Astrocyte (in vitro differentiated cells and primary cell): ENCODE results near the gene CHRM2. TPM values are rescaled to one million over a fixed set of nuclear protein-coding genes. Genes with fewer than 3 reads are reported as not detected.

Experiments
- DNase-seq: peaks from one replicate; pipeline ENCODE4 v3.0.0-alpha.2; 2010; ENCODE audit warnings: low read depth
- FAIRE-seq: peaks from 2 replicates; lab custom pipeline; 2011; peaks lifted over from hg19 to GRCh38; lab: Jason Lieb, UNC
- H2AFZ ChIP-seq: 2 replicates; pipeline ENCODE4 v1.6.0; 2012; ENCODE audit warnings: low read depth, low read length, inconsistent platforms
- H3K27ac ChIP-seq: 2 replicates; pipeline ENCODE4 v1.5.1; 2011; ENCODE audit warnings: low read depth, low read length, inconsistent platforms
- H3K27me3 ChIP-seq: 2 replicates; pipeline ENCODE4 v1.6.0; 2011; ENCODE audit warnings: low read length, inconsistent platforms; ENCODE audit not compliant: insufficient read depth
- H3K36me3 ChIP-seq: 2 replicates; pipeline ENCODE4 v1.5.1; 2011; ENCODE audit warnings: low read length, inconsistent platforms; ENCODE audit not compliant: insufficient read depth
- H3K4me1 ChIP-seq: 2 replicates; pipeline ENCODE4 v1.5.1; 2011; ENCODE audit warnings: low read length, inconsistent platforms; ENCODE audit not compliant: insufficient read depth
- H3K4me2 ChIP-seq: 2 replicates; pipeline ENCODE4 v1.6.0; 2012; ENCODE audit warnings: low read length, inconsistent platforms
- H3K4me3 ChIP-seq: 2 replicates; pipeline ENCODE4 v1.5.1; 2011; ENCODE audit warnings: low read depth, mild to moderate bottlenecking, low read length, inconsistent platforms; ENCODE audit not compliant: insufficient read depth
- H3K79me2 ChIP-seq: 2 replicates; pipeline ENCODE4 v1.6.0; 2012; ENCODE audit warnings: mild to moderate bottlenecking, low read length, inconsistent platforms; ENCODE audit not compliant: insufficient read depth
- H3K9ac ChIP-seq: 2 replicates; pipeline ENCODE4 v1.6.0; 2012; ENCODE audit warnings: mild to moderate bottlenecking, low read length, inconsistent platforms
- H3K9me3 ChIP-seq: 2 replicates; pipeline ENCODE4 v1.5.1; 2012; ENCODE audit warnings: low read depth, mild to moderate bottlenecking, low read length, inconsistent platforms; ENCODE audit not compliant: insufficient read depth
- H4K20me1 ChIP-seq: 2 replicates; pipeline ENCODE4 v1.6.0; 2012; ENCODE audit warnings: low read length, inconsistent platforms; ENCODE audit not compliant: insufficient read depth
- H3K27ac Mint-ChIP-seq: one replicate; pipeline ENCODE4 v1.8.0; 2021; ENCODE audit warnings: mild to moderate bottlenecking, mixed read lengths; ENCODE audit not compliant: unreplicated experiment
- H3K27me3 Mint-ChIP-seq: one replicate; pipeline ENCODE4 v1.8.0; 2021; ENCODE audit warnings: low read depth, mixed read lengths; ENCODE audit not compliant: unreplicated experiment
- H3K36me3 Mint-ChIP-seq: one replicate; pipeline ENCODE4 v1.8.0; 2021; ENCODE audit warnings: low read depth, mixed read lengths; ENCODE audit not compliant: unreplicated experiment
- H3K4me1 Mint-ChIP-seq: one replicate; pipeline ENCODE4 v1.8.0; 2021; ENCODE audit warnings: low read depth, mixed read lengths; ENCODE audit not compliant: unreplicated experiment
- H3K4me3 Mint-ChIP-seq: one replicate; pipeline ENCODE4 v1.8.0; 2021; ENCODE audit warnings: mild to moderate bottlenecking, moderate library complexity, mixed read lengths; ENCODE audit not compliant: unreplicated experiment
- H3K9me3 Mint-ChIP-seq: one replicate; pipeline ENCODE4 v1.8.0; 2021; ENCODE audit warnings: mild to moderate bottlenecking, mixed read lengths; ENCODE audit not compliant: unreplicated experiment
- EZH2 ChIP-seq: IDR thresholded peaks from 2 replicates; pipeline ENCODE4 v1.6.1; 2012; ENCODE audit warnings: mild to moderate bottlenecking, low read length, inconsistent platforms; ENCODE audit not compliant: insufficient read depth
- total RNA-seq: library from RNA; stranded (reverse); gene quantifications from 2 replicates; pipeline ENCODE4 v1.2.1, GENCODE V29; 2021
- TF ChIP-seq, protein P1 (sequence below): IDR thresholded peaks from 2 replicates; pipeline ENCODE4 v1.5.1; 2011; ENCODE audit warnings: low read depth, mild to moderate bottlenecking, inconsistent platforms, low read length, moderate library complexity; ENCODE audit not compliant: insufficient read depth

CHRM2 gene
- total RNA-seq, 1 donor from 2014 or later, result not detected

DNA sequence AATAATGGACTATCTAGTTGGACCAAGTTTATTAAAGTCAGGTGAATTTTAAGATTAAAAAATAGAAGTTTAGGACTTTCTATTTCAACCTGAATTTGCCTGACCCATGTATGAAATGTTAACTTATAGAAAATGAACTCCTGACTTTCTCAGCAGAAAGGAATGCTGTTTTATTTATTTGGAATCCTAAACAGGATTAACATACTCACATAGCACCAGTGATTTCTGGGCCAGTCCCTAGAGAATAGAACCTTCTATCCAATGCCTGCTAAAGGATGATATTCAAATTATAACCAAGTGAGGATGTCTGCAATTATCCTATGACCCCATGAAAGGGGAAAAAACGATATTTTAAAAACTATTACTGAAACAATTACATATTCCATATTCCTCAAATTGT, 148.8 kb downstream of the CHRM2 start:
- H3K9ac ChIP-seq, result no peak overlapping the region
- H3K4me3 ChIP-seq, result no peak overlapping the region
- H3K27me3 Mint-ChIP-seq, result no peaks in the 10 kb centered on the region
- no peaks in the 10 kb centered on the region for H3K36me3 ChIP-seq
- no peaks in the 10 kb centered on the region for H3K4me1 ChIP-seq
- no peaks in the 10 kb centered on the region for H3K9me3 Mint-ChIP-seq
- no peak overlapping the region for H3K27ac ChIP-seq
- no peaks in the 10 kb centered on the region for H3K4me1 Mint-ChIP-seq
- H3K27me3 ChIP-seq, result no peaks in the 10 kb centered on the region
- no peaks in the 10 kb centered on the region for H3K36me3 Mint-ChIP-seq
- TF ChIP-seq, protein P1, sequence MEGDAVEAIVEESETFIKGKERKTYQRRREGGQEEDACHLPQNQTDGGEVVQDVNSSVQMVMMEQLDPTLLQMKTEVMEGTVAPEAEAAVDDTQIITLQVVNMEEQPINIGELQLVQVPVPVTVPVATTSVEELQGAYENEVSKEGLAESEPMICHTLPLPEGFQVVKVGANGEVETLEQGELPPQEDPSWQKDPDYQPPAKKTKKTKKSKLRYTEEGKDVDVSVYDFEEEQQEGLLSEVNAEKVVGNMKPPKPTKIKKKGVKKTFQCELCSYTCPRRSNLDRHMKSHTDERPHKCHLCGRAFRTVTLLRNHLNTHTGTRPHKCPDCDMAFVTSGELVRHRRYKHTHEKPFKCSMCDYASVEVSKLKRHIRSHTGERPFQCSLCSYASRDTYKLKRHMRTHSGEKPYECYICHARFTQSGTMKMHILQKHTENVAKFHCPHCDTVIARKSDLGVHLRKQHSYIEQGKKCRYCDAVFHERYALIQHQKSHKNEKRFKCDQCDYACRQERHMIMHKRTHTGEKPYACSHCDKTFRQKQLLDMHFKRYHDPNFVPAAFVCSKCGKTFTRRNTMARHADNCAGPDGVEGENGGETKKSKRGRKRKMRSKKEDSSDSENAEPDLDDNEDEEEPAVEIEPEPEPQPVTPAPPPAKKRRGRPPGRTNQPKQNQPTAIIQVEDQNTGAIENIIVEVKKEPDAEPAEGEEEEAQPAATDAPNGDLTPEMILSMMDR, result no peak
- no peak for TF ChIP-seq EZH2
- H3K9me3 ChIP-seq, result no peaks in the 10 kb centered on the region
- H3K27ac Mint-ChIP-seq, result no peak overlapping the region
- H3K4me2 ChIP-seq, result no peak overlapping the region
- FAIRE-seq (no peak), DNase-seq (no peak)
- H2AFZ ChIP-seq, result no peak overlapping the region
- no peaks in the 10 kb centered on the region for H3K79me2 ChIP-seq
- H4K20me1 ChIP-seq, result no peaks in the 10 kb centered on the region
- H3K4me3 Mint-ChIP-seq, result no peak overlapping the region

DNA sequence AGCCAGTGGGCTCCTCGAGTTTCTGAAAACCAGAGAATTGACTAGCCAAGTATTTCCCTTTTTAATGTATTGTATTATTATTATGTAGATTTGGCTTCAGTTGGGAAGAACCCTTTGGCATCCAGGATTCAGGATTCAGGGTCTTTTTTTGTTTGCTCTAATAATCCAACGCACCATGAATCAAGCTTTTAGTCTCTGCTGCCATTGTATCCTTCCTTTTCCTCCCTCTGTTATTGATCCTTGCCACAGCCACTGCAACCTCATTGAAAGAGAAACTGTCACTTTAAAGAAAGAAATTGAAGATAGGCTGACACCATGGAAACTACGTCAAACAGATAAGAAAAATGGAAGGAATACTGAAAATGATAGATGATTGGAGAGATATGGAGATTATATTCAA, 150.0 kb downstream of the CHRM2 start:
- Mint-ChIP-seq H3K4me3 (no peak overlapping the region), H3K4me1 (no peaks in the 10 kb centered on the region), H3K27ac (no peak overlapping the region), H3K9me3 (no peaks in the 10 kb centered on the region), H3K27me3 (no peaks in the 10 kb centered on the region), H3K36me3 (no peaks in the 10 kb centered on the region)
- no peaks in the 10 kb centered on the region for H3K9me3 ChIP-seq
- no peak for TF ChIP-seq EZH2
- TF ChIP-seq, protein P1, result no peak
- DNase-seq, result no peak
- H3K4me3 ChIP-seq, result no peak overlapping the region
- no peaks in the 10 kb centered on the region for H3K79me2 ChIP-seq
- no peaks in the 10 kb centered on the region for H3K4me1 ChIP-seq
- no peaks in the 10 kb centered on the region for H3K27me3 ChIP-seq
- no peak overlapping the region for H2AFZ ChIP-seq
- H3K9ac ChIP-seq, result no peak overlapping the region
- no peak overlapping the region for H3K27ac ChIP-seq
- FAIRE-seq, result no peak
- H3K36me3 ChIP-seq, result no peaks in the 10 kb centered on the region
- H4K20me1 ChIP-seq, result no peaks in the 10 kb centered on the region
- H3K4me2 ChIP-seq, result no peak overlapping the region

DNA sequence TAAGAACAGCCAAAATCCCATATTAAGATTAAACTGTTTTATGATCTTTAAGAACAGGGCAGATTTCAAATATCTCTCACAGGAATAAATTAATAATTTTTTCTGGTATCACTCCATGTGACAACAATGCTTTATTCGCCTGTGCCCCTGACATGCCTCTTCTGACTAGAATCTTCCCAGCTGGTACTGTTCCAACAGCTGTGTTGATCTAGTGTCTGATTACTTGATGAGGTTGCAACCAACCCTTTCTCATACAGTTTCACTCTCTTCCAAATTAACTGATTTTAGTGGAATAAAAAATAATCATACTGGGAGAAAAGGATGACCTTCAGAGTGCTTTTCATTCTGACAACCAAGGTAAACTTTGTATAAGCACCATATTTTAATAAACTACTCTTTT, 151.9 kb downstream of the CHRM2 start:
- Histone ChIP-seq H3K9me3 (no peaks in the 10 kb centered on the region), H3K4me1 (no peaks in the 10 kb centered on the region), H3K4me2 (no peak overlapping the region), H3K36me3 (no peaks in the 10 kb centered on the region), H3K4me3 (no peak overlapping the region), H2AFZ (no peak overlapping the region), H3K27me3 (no peaks in the 10 kb centered on the region), H4K20me1 (no peaks in the 10 kb centered on the region), H3K27ac (no peak overlapping the region), H3K79me2 (no peaks in the 10 kb centered on the region), H3K9ac (no peak overlapping the region)
- Mint-ChIP-seq H3K27ac (no peak overlapping the region), H3K36me3 (no peaks in the 10 kb centered on the region), H3K27me3 (no peaks in the 10 kb centered on the region), H3K4me1 (no peaks in the 10 kb centered on the region), H3K4me3 (no peak overlapping the region), H3K9me3 (no peaks in the 10 kb centered on the region)
- FAIRE-seq (no peak), DNase-seq (no peak)
- TF ChIP-seq, protein P1, result no peak
- TF ChIP-seq EZH2, result no peak
